Measurements from ENCODE around the gene BTN3A1. TPM values are rescaled to one million over a fixed set of nuclear protein-coding genes. Genes with fewer than 3 reads are reported as not detected.

Gene BTN3A1
- total RNA-seq, 4 donors from 2014 or later, result 5.3 to 12.9 (median 6.9) TPM

DNA sequence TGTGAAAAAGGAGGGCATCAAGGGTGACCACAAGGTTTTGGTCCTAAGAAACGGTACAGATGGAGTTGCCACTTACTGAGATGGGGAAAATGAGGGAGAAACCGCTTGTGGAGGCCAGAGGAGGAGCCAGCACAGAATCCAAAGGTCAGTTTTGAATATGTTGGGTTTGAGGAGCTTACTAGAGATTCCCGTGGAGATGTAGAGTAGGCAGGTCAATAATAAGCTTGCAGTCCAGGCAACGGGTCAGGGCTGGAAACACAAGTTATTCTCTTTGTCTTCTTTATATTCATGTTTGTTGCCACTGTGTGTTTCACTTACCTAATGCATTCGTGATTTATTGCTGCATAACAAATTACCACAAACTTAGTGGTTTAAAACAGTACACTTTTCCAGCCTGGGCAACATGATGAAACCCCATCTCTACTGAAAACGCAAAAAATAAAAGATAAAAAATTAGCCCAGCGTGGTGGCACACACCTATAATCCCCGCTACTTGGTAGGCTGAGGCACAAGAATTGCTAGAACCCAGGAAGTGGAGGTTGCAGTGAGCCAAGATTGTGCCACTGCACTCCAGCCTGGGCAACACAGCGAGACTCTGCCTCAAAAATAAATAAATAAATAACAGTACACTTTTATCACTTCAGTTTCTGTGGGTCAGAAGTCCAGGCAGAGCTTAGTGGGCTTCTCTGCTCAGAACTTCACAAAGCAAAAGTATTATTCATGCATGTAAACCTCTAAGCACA, 39.8 kb upstream of the BTN3A1 start:
- WGBS, result 94% methylated on average over 9 of the region's 9 CpGs
- intact Hi-C loops (cut with DNase I), result no loop called here
- DNase-seq (ENCODE audit: extremely low spot score), result no peak
- no peaks in the 10 kb centered on the region for H3K36me3 ChIP-seq
- H3K27ac ChIP-seq (replicated peaks in 1 of 4), result no peak overlapping the region
- no peaks in the 10 kb centered on the region for H3K27me3 ChIP-seq
- H3K9me3 ChIP-seq, result no peaks in the 10 kb centered on the region
- TF ChIP-seq, protein P1, sequence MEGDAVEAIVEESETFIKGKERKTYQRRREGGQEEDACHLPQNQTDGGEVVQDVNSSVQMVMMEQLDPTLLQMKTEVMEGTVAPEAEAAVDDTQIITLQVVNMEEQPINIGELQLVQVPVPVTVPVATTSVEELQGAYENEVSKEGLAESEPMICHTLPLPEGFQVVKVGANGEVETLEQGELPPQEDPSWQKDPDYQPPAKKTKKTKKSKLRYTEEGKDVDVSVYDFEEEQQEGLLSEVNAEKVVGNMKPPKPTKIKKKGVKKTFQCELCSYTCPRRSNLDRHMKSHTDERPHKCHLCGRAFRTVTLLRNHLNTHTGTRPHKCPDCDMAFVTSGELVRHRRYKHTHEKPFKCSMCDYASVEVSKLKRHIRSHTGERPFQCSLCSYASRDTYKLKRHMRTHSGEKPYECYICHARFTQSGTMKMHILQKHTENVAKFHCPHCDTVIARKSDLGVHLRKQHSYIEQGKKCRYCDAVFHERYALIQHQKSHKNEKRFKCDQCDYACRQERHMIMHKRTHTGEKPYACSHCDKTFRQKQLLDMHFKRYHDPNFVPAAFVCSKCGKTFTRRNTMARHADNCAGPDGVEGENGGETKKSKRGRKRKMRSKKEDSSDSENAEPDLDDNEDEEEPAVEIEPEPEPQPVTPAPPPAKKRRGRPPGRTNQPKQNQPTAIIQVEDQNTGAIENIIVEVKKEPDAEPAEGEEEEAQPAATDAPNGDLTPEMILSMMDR (IDR thresholded peaks at IDR 0.05), result no peak
- no peak for TF ChIP-seq POLR2AphosphoS5 (IDR thresholded peaks at IDR 0.05)
- TF ChIP-seq EP300 (IDR thresholded peaks at IDR 0.05), result no peak
- no peak for TF ChIP-seq POLR2A (IDR thresholded peaks at IDR 0.05; ENCODE audit: low read depth)
- H3K4me3 ChIP-seq, result no peak overlapping the region
- H3K4me1 ChIP-seq, result peaks cover 10 to 19% (median 15%) of the 10 kb centered on the region in 4 donors

DNA sequence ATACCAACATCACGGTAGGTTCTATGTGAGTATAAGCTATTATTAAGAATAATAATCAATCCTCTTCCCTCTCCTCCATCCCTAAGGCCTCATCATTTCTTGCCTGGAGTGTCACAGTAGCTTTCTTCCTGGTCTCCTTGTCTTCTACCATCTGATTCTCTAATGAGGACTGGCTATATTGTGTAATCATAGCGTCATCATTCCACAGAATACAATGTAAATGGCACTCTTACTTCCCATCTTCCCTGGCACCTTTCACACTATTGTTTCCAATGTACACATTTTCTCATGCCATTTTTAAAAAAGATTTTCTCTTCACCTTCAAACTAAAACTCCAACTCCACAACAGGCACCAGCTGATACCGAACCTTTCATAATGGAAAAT, 39.2 kb upstream of the BTN3A1 start:
- no peaks in the 10 kb centered on the region for H3K36me3 ChIP-seq
- no peak overlapping the region for H3K4me3 ChIP-seq
- intact Hi-C loops (cut with DNase I), result no loop called here
- DNase-seq (ENCODE audit: extremely low spot score), result no peak
- H3K4me1 ChIP-seq, result peaks cover 10 to 19% (median 16%) of the 10 kb centered on the region in 4 donors
- H3K27me3 ChIP-seq, result no peaks in the 10 kb centered on the region
- H3K27ac ChIP-seq (replicated peaks in 1 of 4), result no peak overlapping the region
- no peaks in the 10 kb centered on the region for H3K9me3 ChIP-seq
- TF ChIP-seq, protein P1 (IDR thresholded peaks at IDR 0.05), result no peak
- no peak for TF ChIP-seq POLR2A (IDR thresholded peaks at IDR 0.05; ENCODE audit: low read depth)
- no peak for TF ChIP-seq POLR2AphosphoS5 (IDR thresholded peaks at IDR 0.05)
- no peak for TF ChIP-seq EP300 (IDR thresholded peaks at IDR 0.05)
- 97% methylated on average over 3 of the region's 3 CpGs for WGBS

DNA sequence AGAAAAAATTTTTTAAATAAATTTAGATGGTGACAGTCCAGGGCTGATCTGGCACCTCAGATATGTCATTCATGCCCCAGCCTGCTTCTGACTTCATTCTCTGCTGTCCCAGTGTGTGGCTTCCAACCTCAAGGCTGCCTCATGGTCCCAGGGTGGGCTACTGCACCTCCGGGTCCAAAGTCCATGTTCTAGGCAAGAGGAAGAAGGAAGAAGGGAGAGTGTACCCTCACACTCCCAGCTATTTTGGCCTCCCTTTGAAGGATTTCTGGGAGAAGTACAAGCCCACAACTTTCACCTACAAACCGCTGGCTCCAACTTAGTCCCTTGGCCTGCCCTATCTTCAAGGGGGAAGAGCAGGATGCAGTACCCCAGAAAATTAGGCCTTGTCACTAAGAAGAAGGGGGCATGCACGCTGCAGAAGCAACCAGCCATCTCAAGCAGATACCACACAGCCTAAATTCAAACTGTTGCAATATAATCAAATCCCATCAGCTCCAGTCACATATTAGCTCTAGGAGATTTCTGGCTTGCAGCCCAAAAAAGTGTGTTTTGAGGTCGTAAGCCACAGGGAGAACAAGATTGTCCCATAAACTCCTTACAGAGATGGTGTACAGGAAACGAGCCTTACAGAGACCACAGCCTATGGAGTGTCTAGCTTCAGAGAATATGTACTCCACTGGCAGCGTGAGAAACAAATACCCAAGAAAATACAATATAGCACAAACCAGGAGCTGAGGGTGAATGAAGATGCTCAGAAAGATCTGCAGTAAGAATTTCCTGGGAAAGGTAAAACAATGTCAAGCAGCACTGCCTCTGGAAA, 38.0 kb upstream of the BTN3A1 start:
- 55% methylated on average over 5 of the region's 6 CpGs for WGBS
- H3K4me1 ChIP-seq, result peaks cover 10 to 20% (median 16%) of the 10 kb centered on the region in 4 donors
- intact Hi-C loops (cut with DNase I), result no loop called here
- no peak for TF ChIP-seq POLR2A (IDR thresholded peaks at IDR 0.05; ENCODE audit: low read depth)
- TF ChIP-seq, protein P1 (IDR thresholded peaks at IDR 0.05), result no peak
- TF ChIP-seq EP300 (IDR thresholded peaks at IDR 0.05), result no peak
- no peak for TF ChIP-seq POLR2AphosphoS5 (IDR thresholded peaks at IDR 0.05)
- H3K9me3 ChIP-seq, result no peaks in the 10 kb centered on the region
- DNase-seq (ENCODE audit: extremely low spot score), result no peak
- H3K27me3 ChIP-seq, result no peaks in the 10 kb centered on the region
- H3K27ac ChIP-seq (replicated peaks in 1 of 4), result peak overlapping the region; percentile 82 to 86 (median 84)
- H3K4me3 ChIP-seq, result peak overlapping the region; percentile 61 to 77 (median 68)
- H3K36me3 ChIP-seq, result peaks cover 0 to 2% (median 0%) of the 10 kb centered on the region in 4 donors

DNA sequence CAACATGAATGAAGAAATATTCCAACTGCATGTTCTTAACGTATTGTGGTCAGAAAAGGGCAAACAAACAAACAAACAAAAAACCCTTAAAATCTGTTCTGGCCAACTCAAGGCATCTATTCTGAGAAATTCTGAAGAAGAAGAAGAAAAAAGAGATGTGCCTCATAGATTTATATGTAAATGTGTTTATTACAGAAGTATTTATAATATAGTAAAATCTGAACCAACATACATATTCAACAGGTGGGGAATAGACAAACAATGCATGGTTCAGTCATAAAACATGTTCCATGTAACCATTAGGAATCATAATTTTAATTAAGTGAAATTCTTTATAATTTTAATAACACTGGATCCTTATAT, 36.5 kb upstream of the BTN3A1 start:
- peaks cover 0 to 17% (median 4%) of the 10 kb centered on the region in 4 donors for H3K36me3 ChIP-seq
- TF ChIP-seq, protein P1 (IDR thresholded peaks at IDR 0.05), result no peak
- TF ChIP-seq POLR2AphosphoS5 (IDR thresholded peaks at IDR 0.05) (no peak), EP300 (IDR thresholded peaks at IDR 0.05) (no peak), POLR2A (IDR thresholded peaks at IDR 0.05; ENCODE audit: low read depth) (no peak)
- DNase-seq (ENCODE audit: extremely low spot score), result no peak
- no peaks in the 10 kb centered on the region for H3K27me3 ChIP-seq
- 0% methylated on average over 1 of the region's 1 CpG for WGBS
- peaks cover 10 to 24% (median 16%) of the 10 kb centered on the region in 4 donors for H3K4me1 ChIP-seq
- peak overlapping the region; percentile 61 to 77 (median 68) for H3K4me3 ChIP-seq
- intact Hi-C loops (cut with DNase I), result no loop called here
- H3K27ac ChIP-seq (replicated peaks in 1 of 4), result peak overlapping the region; percentile 82 to 86 (median 84)
- no peaks in the 10 kb centered on the region for H3K9me3 ChIP-seq

All from esophagus muscularis mucosa (tissue), 4 donors.